SH-SY5Y (cell line): ENCODE results near the gene C19orf44.

Source experiments
- GATA2 ChIP-seq: IDR thresholded peaks from 2 replicates; pipeline ENCODE4 v1.6.1; 2011; ENCODE audit warnings: mild to moderate bottlenecking, low read depth, low read length
- GATA3 ChIP-seq: IDR thresholded peaks from 2 replicates; pipeline ENCODE4 v1.6.1; 2011; ENCODE audit warnings: low read depth, mild to moderate bottlenecking, low read length, moderate library complexity

- TF ChIP-seq GATA2 (no peak), GATA3 (no peak)
These were observed 848 bp downstream of the C19orf44 start for GRCh38 chr19:16497042-16497441.
